ENCODE data around the gene ABHD16A.

DNA sequence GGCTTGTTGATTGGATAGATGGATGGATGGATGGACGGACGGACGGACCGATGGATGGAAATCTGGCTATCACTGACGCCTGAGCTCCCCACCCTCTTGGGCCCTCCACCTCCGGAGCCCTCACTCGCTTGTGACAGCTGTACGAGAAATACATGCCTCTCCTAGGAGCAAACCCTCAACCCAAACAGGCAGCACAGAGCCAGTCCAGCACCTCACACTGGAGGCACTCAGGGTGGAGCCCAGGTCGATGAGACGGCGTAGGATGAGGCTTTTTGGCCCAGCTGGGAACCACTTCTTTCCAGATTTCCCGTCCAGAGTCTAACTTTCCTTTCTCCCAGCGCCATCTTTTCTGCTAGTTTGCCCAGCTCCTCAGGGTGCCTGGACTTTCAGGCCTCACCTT lies 19.5 kb downstream of the ABHD16A start:
- TF ChIP-seq FOXP2 (optimal IDR thresholded peaks at IDR 0.05; ENCODE audit: control extremely low read depth, extremely low read length, insufficient read depth), result no peak
- TF ChIP-seq EZH2 (IDR thresholded peaks at IDR 0.05), result no peak
- no peak for TF ChIP-seq POLR2AphosphoS5 (IDR thresholded peaks at IDR 0.05; ENCODE audit: borderline replicate concordance, low read depth, low read length)
